HG03354 (cell line): ENCODE results near the gene TMEM132D.

Experiments
- ATAC-seq: cut with Tn5 transposase; IDR thresholded peaks from one replicate; pipeline ENCODE4 v1.9.1; 2021; ENCODE audit warnings: mild to moderate bottlenecking; ENCODE audit not compliant: unreplicated experiment, poor library complexity, severe bottlenecking

TMEM132D gene

GRCh38 chr12:129101404-129101803, 802.4 kb downstream of the TMEM132D start:
- no peak for ATAC-seq

DNA sequence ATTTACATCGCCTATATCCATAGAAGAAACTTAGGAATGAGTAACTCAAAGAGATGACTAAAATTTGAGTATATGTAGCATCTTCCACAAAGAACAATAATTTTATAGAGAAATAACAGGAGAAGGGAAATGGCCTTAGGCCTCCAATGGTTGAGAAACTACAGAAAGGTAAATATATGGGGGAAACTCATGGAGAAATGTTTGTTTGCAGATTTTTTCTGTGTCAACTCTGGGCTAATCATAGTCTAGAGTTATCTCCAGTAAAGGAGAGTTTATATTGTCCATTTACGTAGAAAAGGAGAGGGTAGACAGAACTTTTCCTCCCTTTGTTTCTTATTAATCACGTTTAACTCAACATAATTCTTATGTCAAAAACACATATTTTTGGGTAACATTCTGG, 806.4 kb downstream of the TMEM132D start:
- no peak for ATAC-seq

DNA sequence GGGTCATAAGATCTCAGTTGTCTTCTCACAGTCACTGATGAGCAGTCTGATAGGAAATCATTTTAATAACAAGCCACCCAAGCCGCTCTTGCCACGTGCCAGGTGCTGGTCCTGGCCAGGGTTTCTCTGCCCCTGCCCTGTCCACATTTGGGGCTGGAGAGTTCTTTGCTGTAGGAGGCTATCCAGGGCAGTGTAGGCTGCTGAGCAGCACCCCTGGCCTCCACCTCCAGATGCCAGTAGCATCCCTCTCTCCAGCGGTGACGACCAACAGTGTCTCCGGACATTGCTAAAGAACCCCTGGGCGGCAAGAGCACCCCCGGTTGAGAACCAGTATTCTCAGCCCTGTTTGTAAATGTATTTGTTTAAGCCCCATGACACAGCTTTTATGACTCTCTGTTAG, 806.9 kb downstream of the TMEM132D start:
- no peak for ATAC-seq

DNA sequence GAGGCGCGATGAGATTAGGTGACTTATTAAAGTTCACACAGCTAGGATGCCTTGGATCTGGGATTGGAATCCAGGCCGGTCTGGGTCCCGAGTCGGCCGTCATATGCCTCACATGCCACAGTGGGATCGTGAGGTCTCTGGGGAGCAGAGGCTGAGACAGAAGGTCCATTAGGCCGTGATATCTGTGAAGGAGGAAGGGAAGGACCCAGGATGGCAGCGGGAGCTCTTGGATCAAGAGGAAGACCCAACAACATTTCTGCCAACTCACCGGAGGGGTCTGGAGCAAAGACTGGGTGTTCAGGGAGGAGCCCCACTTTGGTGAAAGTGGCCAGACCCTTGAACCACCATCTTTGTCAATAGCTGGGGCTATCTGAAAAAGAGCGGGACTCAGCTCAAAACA, 807.6 kb downstream of the TMEM132D start:
- no peak for ATAC-seq

GRCh38 chr12:129089576-129089975, 814.2 kb downstream of the TMEM132D start:
- ATAC-seq, result no peak

DNA sequence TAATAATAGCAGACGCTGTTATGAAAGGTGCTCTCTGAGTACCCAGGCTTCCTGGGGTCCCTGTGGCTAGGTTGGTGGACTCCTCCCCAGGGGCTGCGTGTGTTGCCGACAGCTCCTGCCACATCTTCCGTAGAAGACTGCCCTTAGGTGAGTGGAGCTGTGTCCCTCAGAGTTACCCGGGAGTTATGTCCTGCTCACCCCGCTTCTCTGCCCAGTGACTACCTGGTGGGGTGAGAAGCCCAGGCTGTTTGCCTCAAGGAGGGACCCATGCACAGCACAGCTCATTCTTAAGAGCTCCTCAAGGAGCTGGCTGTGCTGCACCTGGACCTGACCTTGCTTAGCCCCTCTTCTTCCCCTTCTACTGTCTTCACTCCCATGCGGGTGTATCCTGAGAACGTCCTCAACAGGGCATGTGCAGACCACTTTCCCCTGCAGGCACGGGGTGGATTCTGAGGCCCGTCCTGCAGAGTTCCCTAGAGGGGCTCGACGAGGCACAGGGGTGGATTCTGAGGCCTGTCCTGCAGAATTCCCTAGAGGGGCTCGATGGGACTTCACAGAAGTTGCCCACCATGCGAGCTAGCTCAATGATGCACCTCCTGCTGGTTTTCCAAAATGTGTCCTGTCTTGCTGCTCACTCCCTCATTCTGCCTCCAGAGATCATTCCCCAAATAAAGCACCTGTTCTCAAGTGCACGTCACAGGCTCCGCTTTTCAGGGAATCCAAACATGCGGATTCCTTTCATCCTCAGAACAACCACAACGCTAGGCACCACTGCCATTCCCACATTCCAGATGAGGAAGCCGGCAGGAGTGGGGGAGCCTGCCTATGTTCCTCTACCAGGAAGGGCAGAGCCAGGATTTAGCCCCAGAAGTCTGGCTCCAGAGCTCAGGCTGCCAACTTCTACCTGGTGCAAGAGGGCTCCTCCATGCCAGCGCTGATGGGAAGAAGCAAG, 818.7 kb downstream of the TMEM132D start:
- no peak for ATAC-seq

GRCh38 chr12:129083121-129083840, 820.5 kb downstream of the TMEM132D start:
- ATAC-seq, result no peak

- ATAC-seq, result no peak
Observed at GRCh38 chr12:129082441-129082840, 821.4 kb downstream of the TMEM132D start.

GRCh38 chr12:129081755-129082250, 822.0 kb downstream of the TMEM132D start:
- no peak for ATAC-seq

GRCh38 chr12:129080821-129081220, 823.0 kb downstream of the TMEM132D start:
- ATAC-seq, result no peak

DNA sequence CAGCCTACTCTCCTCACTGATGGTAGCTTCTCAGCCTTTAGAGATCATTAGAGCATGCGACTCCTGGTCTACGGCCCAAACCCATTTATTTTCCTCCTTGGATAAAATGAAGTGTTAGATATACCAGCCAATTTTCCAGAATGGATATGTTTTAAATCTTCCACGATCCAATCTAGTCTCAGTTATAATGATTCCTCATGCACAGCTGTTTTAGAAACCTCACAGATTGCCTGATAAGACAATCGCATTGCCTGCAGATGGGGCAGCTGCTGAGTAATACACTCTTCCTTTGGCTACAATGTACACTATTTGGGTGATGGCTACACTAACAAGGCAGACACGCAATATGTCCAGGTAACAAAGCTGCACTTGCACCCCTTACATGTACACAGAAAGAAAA, 823.4 kb downstream of the TMEM132D start:
- ATAC-seq, result no peak

DNA sequence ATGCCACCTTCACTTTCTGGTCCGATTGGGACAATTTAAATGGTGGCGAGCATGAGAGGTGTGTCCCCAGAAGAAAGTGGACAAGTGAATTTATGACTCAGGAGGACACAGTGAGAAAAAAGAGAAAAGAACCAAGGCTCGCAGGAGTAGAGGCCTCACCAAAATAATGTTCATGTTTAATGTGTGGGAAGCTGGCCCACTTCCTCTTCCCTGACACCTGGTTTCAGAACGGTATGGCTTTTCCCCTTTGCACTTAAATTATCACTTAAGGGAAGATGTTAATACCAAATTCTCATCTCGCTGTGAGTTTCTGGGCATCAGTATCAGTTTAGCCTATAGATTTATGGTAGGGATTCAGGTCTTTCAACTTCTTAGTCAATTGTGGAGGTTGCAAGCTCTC, 824.1 kb downstream of the TMEM132D start:
- no peak for ATAC-seq

GRCh38 chr12:129076441-129077320, 827.1 kb downstream of the TMEM132D start:
- no peak for ATAC-seq

DNA sequence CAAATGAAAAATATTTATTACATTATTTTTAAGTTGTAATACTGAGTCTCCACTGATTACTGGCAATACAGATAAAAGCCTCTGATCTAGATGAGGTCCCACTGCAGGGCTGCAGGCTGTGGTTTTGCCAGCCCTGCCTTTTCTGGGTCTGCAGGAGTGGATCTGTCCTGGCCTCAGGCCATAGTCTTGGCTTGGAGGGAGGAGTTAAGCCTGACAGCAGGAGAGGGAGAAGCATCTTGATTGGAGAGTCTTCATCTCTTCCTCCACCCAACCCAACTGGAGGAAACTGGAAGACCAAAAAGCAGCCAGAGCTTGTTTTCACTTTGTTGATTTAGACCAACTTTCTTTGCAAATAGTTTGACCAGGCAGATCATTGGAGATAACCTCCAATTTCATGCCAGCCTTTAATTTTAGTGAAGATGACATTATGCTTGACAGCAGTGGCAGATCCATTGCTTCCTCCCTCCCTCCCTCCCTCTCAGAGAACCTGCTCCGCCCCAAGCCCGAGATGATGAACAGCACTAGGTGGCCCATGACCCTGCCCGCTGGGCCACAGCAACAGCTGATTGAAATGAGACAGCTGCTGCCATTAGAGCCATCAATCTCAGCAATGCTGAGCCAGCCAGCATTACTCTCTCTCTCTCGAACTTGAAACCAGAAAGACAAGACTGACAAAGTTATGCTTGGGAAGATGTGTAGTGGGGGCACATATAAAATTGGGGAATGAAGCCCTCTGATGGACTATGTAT, 828.2 kb downstream of the TMEM132D start:
- no peak for ATAC-seq

- no peak for ATAC-seq
Observed at GRCh38 chr12:129074379-129074778, 829.4 kb downstream of the TMEM132D start.

DNA sequence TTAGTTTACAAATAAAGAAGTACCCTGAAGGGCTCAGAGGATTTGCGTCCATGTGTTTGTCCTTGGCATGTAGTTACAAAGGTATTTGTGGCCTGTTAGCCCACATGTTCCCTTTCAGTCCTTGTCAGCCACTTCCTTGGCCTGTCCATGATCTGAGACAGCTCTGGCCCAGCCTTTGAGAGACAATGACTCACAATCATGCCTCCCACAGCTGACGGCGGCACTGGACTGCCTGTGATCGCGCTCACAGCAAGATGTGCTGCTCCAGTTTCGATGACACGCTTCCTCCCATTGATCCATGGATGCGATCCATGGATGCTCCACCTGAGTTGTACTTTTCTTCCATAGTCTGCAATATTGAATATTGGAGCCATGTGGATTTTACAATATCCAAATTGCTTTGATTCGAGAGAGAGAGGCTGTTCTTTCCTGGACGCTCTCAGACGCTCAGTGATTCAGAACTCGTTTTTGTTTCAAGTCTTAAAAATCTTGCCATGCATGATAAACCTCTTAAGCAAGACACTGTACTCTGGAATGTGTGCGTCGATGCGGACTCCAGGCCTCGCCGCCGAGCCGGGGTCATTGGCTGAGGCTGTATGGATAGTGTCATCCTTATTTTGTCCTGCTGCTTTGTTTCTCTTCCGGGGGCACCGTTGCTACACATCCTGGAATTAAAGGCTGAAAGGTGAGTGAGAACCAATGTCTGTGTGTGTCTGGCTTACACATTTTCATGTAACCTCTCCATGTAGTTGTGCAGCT, 830.5 kb downstream of the TMEM132D start:
- ATAC-seq, result no peak

- ATAC-seq, result no peak
Observed at GRCh38 chr12:129071362-129071761, 832.5 kb downstream of the TMEM132D start.

GRCh38 chr12:129069886-129070285, 833.9 kb downstream of the TMEM132D start:
- no peak for ATAC-seq
